Nephron progenitor cell (in vitro differentiated cells): Measurements from ENCODE around the gene SH3RF1.

ENCODE experiments used
- DNase-seq: peaks from one replicate; pipeline ENCODE4 v3.0.0; 2021
- H3K27ac Mint-ChIP-seq: 2 replicates; pipeline ENCODE4 v1.8.0; 2021; ENCODE audit warnings: mild to moderate bottlenecking, moderate library complexity, mixed read lengths
- H3K27me3 Mint-ChIP-seq: 2 replicates; pipeline ENCODE4 v1.8.0; 2021; ENCODE audit warnings: mild to moderate bottlenecking, low read depth, mixed read lengths; ENCODE audit not compliant: poor library complexity
- H3K36me3 Mint-ChIP-seq: 2 replicates; pipeline ENCODE4 v1.8.0; 2021; ENCODE audit warnings: low read depth, mixed read lengths
- H3K4me1 Mint-ChIP-seq: 2 replicates; pipeline ENCODE4 v1.8.0; 2021; ENCODE audit warnings: mixed read lengths
- H3K4me3 Mint-ChIP-seq: 2 replicates; pipeline ENCODE4 v1.8.0; 2021; ENCODE audit warnings: mild to moderate bottlenecking, moderate library complexity, mixed read lengths
- H3K9me3 Mint-ChIP-seq: 2 replicates; pipeline ENCODE4 v1.8.0; 2021; ENCODE audit warnings: mild to moderate bottlenecking, moderate library complexity, mixed read lengths
- CTCF ChIP-seq: fragments of 200-600 bp; sonication (generic); IDR thresholded peaks from 2 replicates; pipeline ENCODE4 v1.5.0; 2021; ENCODE audit warnings: antibody characterized with exemption

Gene SH3RF1

GRCh38 chr4:169122422-169122821 is 148.3 kb downstream of the SH3RF1 start:
- H3K9me3 Mint-ChIP-seq: no peaks in the 10 kb centered on the region
- H3K27ac Mint-ChIP-seq: no peak overlapping the region
- no peak for TF ChIP-seq CTCF

GRCh38 chr4:169121861-169122382 is 148.8 kb downstream of the SH3RF1 start:
- DNase-seq: peak; percentile 15
- no peak overlapping the region for H3K4me3 Mint-ChIP-seq
- peak overlapping the region; percentile 88 for H3K27ac Mint-ChIP-seq
- H3K27me3 Mint-ChIP-seq: no peaks in the 10 kb centered on the region
- no peak for TF ChIP-seq CTCF
- peaks cover 25% of the 10 kb centered on the region for H3K4me1 Mint-ChIP-seq
- H3K36me3 Mint-ChIP-seq: peaks cover 53% of the 10 kb centered on the region
- no peaks in the 10 kb centered on the region for H3K9me3 Mint-ChIP-seq

More at GRCh38 chr4:169122422-169122821, 148.3 kb downstream of the SH3RF1 start:
- no peak for DNase-seq
- Mint-ChIP-seq H3K4me1 (peaks cover 25% of the 10 kb centered on the region), H3K36me3 (peaks cover 49% of the 10 kb centered on the region), H3K4me3 (no peak overlapping the region), H3K27me3 (no peaks in the 10 kb centered on the region)

GRCh38 chr4:169120624-169121023 is 150.1 kb downstream of the SH3RF1 start:
- Mint-ChIP-seq H3K4me1 (peaks cover 25% of the 10 kb centered on the region), H3K27me3 (no peaks in the 10 kb centered on the region), H3K4me3 (no peak overlapping the region), H3K27ac (peak overlapping the region; percentile 39), H3K36me3 (peaks cover 55% of the 10 kb centered on the region), H3K9me3 (no peaks in the 10 kb centered on the region)
- no peak for TF ChIP-seq CTCF
- no peak for DNase-seq

- no peak for DNase-seq
- H3K4me1 Mint-ChIP-seq: peaks cover 22% of the 10 kb centered on the region
- H3K27me3 Mint-ChIP-seq: no peaks in the 10 kb centered on the region
- no peaks in the 10 kb centered on the region for H3K9me3 Mint-ChIP-seq
- no peak overlapping the region for H3K4me3 Mint-ChIP-seq
- H3K36me3 Mint-ChIP-seq: peaks cover 60% of the 10 kb centered on the region
- no peak for TF ChIP-seq CTCF
- H3K27ac Mint-ChIP-seq: no peak overlapping the region
Measured at GRCh38 chr4:169119536-169119935, 151.2 kb downstream of the SH3RF1 start.

GRCh38 chr4:169117591-169118081 is 153.1 kb downstream of the SH3RF1 start:
- H3K9me3 Mint-ChIP-seq: no peaks in the 10 kb centered on the region
- H3K4me3 Mint-ChIP-seq: no peak overlapping the region
- H3K4me1 Mint-ChIP-seq: peaks cover 15% of the 10 kb centered on the region
- peaks cover 65% of the 10 kb centered on the region for H3K36me3 Mint-ChIP-seq
- no peaks in the 10 kb centered on the region for H3K27me3 Mint-ChIP-seq
- peak overlapping the region; percentile 3 for H3K27ac Mint-ChIP-seq
- no peak for TF ChIP-seq CTCF
- no peak for DNase-seq

GRCh38 chr4:169116270-169116901 is 154.4 kb downstream of the SH3RF1 start:
- H3K4me3 Mint-ChIP-seq: no peak overlapping the region
- no peak overlapping the region for H3K27ac Mint-ChIP-seq
- no peak for TF ChIP-seq CTCF
- H3K4me1 Mint-ChIP-seq: peaks cover 3% of the 10 kb centered on the region
- no peaks in the 10 kb centered on the region for H3K9me3 Mint-ChIP-seq
- H3K27me3 Mint-ChIP-seq: no peaks in the 10 kb centered on the region
- H3K36me3 Mint-ChIP-seq: peaks cover 68% of the 10 kb centered on the region
- no peak for DNase-seq
